BE2C (cell line): ENCODE measurements around the gene ZG16B.

Source experiments
- DNase-seq: peaks from one replicate; pipeline ENCODE4 v3.0.0-alpha.2; 2020
- H3K27me3 ChIP-seq: fragments of 250-450 bp; sonication (Bioruptor Pico); 2 replicates; pipeline ENCODE4 v1.5.1; 2020; ENCODE audit warnings: mild to moderate bottlenecking
- H3K36me3 ChIP-seq: fragments of 250-450 bp; sonication (Bioruptor Pico); 2 replicates; pipeline ENCODE4 v1.5.1; 2020; ENCODE audit warnings: mild to moderate bottlenecking
- H3K4me1 ChIP-seq: fragments of 250-450 bp; sonication (Bioruptor Pico); 2 replicates; pipeline ENCODE4 v1.5.1; 2020
- H3K4me3 ChIP-seq: 2 replicates; pipeline ENCODE4 v1.5.1; 2011; ENCODE audit warnings: low read depth, low read length
- H3K9me3 ChIP-seq: fragments of 250-450 bp; sonication (Bioruptor Pico); 2 replicates; pipeline ENCODE4 v1.5.1; 2020
- TF ChIP-seq, protein P1 (sequence below): IDR thresholded peaks from 2 replicates; pipeline ENCODE4 v1.5.1; 2012; ENCODE audit warnings: mild to moderate bottlenecking, low read depth, low read length

The ZG16B gene

DNA sequence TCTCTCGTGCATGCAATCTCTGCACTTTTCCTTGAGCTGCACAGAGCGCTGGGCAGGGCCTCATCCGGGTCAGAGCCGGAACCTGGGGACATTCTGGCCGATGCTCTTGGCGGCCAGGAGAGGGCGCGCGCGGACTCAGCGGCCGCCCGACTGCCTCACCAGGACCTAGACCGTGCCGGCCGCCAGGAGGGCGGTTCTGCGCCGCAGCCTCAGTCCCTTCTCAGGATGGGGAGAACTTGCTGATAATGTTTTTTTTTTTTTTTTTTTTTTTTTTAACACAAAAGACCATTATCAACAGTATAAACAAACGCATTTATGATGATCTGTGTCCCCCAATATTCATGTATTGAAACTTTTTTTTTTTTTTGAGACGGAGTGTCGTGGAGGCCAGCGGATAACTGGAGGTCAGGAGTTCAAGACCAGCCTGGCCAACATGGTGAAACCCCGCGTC is 44.8 kb downstream of the ZG16B start:
- TF ChIP-seq, protein P1, sequence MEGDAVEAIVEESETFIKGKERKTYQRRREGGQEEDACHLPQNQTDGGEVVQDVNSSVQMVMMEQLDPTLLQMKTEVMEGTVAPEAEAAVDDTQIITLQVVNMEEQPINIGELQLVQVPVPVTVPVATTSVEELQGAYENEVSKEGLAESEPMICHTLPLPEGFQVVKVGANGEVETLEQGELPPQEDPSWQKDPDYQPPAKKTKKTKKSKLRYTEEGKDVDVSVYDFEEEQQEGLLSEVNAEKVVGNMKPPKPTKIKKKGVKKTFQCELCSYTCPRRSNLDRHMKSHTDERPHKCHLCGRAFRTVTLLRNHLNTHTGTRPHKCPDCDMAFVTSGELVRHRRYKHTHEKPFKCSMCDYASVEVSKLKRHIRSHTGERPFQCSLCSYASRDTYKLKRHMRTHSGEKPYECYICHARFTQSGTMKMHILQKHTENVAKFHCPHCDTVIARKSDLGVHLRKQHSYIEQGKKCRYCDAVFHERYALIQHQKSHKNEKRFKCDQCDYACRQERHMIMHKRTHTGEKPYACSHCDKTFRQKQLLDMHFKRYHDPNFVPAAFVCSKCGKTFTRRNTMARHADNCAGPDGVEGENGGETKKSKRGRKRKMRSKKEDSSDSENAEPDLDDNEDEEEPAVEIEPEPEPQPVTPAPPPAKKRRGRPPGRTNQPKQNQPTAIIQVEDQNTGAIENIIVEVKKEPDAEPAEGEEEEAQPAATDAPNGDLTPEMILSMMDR, result peak; percentile 89
- no peaks in the 10 kb centered on the region for H3K36me3 ChIP-seq
- no peaks in the 10 kb centered on the region for H3K4me1 ChIP-seq
- peak; percentile 80 for DNase-seq
- H3K9me3 ChIP-seq, result no peaks in the 10 kb centered on the region
- peaks cover 12% of the 10 kb centered on the region; the same call in 1 of the 2 replicates for H3K27me3 ChIP-seq
- H3K4me3 ChIP-seq, result no peak overlapping the region

- no peaks in the 10 kb centered on the region for H3K9me3 ChIP-seq
- no peak for DNase-seq
- TF ChIP-seq, protein P1, result no peak
- H3K27me3 ChIP-seq, result no peaks in the 10 kb centered on the region
- H3K4me1 ChIP-seq, result no peaks in the 10 kb centered on the region
- no peak overlapping the region for H3K4me3 ChIP-seq
- no peaks in the 10 kb centered on the region for H3K36me3 ChIP-seq
Measured at GRCh38 chr16:2879854-2880508, 49.9 kb downstream of the ZG16B start.
